NCI-H2029 treated with DMSO at 0.1 percent for 48 hours (cell line): Measurements from ENCODE around the gene CCDC85C.

Experiments used
- DNase-seq: peaks from one replicate; lab custom pipeline; 2025; lab: John Stamatoyannopoulos, UW

Gene CCDC85C

GRCh38 chr14:99556134-99556791 lies 47.7 kb downstream of the CCDC85C start:
- no peak for DNase-seq

DNA sequence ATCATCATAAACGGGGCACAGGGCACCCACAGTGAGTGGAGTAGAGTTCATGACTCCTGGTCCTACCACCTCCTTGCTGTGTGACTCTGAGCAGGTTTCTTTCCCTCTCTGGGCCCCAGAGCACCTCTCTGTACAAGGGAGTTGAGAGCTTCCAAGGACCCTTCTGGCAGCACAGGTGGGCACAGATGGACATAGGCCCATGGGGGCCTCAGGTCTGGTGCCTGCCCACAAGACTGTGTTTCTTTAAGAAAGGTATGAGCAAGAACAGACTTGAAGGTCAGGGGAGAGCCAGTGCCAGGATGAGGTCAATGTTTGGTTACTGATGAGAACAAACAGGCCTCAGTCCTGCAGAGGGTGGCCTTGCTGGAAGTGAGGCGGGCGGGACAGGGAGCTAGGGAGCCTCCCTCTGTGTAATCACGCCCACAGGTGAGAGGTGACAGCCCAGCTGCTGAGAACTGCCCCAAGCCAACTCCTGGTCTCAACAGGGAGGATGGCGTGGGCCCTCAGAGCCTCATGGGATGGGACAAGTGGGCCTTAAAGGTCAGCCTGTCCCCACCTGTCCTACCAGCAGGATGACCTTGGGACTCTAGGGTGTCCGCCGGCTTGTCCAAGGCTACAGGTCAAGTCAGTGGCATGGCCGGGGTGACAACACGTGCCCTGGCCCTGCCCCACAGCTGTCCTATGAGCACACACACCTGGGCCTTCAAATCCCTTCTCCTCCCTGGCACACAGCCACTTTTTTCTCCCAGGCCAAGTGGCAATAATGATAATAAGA lies 49.1 kb downstream of the CCDC85C start:
- no peak for DNase-seq

DNA sequence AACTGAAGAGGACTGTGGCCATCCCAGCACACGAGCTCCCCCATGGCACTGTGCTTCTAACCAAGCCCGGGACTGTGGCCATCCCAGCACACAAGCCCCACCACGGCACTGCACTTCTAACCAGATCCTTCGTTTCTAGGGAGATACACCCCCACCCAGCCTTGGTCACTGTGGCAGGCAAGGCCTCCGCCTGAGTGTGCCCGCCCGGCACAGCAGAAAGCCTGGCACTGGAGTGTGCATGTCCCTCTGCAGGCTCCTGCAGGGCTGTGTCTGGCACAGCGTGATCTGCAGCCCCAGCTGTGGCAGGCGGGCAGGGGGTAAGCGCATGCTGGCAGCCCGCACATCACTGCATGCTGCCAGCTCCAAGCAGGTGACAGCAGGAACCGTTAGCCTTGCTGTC lies 49.8 kb downstream of the CCDC85C start:
- no peak for DNase-seq

GRCh38 chr14:99552572-99553216 lies 51.3 kb downstream of the CCDC85C start:
- no peak for DNase-seq

DNA sequence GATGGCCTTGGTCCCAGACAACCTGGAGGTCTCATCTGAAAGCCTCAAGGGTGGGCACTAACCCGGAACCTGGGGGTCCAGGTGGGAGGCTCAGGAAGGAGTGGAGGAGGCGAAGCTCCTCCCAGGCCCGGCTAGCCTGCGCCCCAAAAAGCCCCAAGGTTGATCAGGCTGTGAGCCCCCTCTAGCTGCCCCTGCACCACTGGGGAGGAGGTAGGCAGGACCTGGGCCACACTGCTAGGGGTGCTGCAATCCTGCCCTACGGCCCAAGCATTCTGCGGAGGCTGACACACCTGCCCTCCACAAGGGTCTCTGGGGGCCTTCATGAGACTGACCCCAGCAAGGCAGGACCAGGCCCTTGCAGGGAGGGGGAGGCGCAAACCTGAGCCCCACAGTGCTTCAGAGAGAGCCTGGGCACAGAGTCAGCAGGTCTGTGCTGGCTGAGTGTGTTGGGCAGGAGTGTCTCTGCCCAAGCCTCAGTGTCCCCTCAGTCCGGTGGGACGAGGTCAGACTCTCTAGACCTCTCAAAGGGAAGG lies 51.9 kb downstream of the CCDC85C start:
- DNase-seq: no peak

GRCh38 chr14:99551034-99551922 lies 52.7 kb downstream of the CCDC85C start:
- no peak for DNase-seq

GRCh38 chr14:99550387-99550992 lies 53.5 kb downstream of the CCDC85C start:
- DNase-seq: no peak

- no peak for DNase-seq
Measured at GRCh38 chr14:99549684-99550083, 54.3 kb downstream of the CCDC85C start.

- DNase-seq: no peak
Measured at GRCh38 chr14:99548871-99549515, 55.0 kb downstream of the CCDC85C start.

DNA sequence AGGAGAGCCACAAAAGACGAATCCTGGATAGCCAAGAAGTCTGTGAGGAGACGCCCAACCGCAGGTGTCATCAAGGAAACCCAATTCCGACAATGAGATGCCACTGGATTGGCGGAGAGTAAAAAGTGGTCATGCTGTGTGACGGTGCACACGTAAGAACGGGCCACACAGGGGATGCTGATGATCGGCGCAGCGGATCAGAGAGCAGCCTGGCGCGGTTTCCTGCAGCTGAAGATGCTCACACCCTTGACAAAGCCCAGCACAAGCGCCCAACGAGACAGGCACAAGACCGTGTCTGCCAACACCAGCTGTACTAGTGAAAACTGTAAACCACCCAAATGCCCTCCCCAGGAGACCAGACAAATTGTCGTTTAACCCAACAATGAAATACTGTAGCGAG lies 55.8 kb downstream of the CCDC85C start:
- DNase-seq: no peak

- DNase-seq: no peak
Measured at GRCh38 chr14:99546234-99546879, 57.6 kb downstream of the CCDC85C start.

DNA sequence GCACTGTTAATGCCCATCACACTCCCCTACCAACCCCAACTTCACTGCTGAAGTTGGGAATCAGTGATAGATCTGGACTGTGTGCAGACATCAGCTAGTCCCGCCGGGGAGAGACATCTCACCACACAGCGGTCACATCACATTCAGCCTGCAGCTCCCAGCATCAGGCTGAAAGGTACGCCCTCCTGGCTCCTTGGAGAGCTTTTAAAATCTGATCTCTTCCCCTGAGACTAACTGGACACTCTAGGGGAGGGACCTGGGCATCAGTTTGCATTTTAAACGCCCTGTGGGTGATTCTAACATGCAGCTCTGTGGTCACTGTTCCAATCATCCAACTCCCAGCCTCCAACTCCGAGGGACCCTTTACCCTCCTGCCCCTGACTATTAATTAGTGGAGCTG lies 58.4 kb downstream of the CCDC85C start:
- no peak for DNase-seq

DNA sequence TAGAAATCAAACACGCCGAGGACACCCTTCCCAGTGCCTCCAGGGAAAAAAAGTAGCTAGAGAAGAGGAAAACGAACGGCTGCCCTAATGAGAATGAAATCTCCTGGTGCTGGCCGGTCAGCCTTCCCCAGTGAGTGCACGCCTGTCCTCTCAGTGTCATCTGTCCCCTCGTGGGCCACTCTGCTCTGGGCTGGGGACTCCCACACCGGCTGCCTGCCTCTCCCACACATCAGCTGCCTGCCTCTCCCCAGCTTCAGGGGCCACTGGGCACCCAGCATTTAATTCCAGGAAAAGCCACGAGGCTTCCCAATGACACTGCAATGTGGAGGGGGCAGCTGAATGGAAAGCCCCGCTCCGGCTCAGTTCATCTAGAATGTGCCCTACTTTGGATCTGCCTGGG lies 59.0 kb downstream of the CCDC85C start:
- DNase-seq: no peak

- no peak for DNase-seq
Measured at GRCh38 chr14:99543985-99544384, 60.0 kb downstream of the CCDC85C start.

- DNase-seq: no peak
Measured at GRCh38 chr14:99543370-99543769, 60.6 kb downstream of the CCDC85C start.

DNA sequence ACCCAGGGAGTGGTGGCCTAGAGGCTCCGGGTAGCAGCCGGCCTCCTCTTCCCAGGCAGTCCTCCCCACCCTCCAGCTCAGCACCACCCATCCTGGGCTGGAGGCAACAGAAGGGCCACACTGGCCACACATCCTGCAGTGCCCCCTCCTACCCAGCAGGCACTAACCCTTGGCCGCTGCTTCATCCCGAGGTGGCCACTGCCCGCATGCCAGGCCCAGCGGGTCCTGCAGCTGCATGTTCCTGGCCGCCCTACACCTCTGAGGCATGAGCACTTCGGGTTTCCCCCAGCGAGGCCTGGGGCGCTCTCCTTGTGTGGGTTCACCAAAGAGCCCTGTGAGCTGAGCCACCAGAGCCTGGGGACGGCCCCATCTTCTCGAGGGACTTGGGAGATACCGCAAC lies 61.4 kb downstream of the CCDC85C start:
- DNase-seq: no peak

GRCh38 chr14:99541677-99542470 lies 62.1 kb downstream of the CCDC85C start:
- DNase-seq: no peak

DNA sequence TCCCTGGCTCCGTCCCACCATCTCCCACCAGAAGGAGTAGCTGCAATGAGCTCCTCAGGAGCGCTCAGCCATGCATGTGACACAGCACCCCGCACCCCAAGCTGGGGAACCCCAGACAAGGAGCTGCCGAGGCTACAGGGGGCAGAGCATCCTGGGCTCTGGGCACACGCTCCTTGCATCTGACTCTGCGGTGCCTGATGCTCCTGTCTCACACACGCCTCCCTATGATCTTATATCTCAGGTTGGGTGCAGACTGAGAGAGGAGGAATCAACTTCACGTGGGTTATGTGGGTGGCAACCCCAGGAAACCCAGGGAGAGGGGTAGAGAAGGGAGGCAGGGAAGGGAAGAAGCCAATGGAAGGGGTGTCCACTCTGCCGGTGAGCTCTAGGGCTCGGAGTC lies 62.8 kb downstream of the CCDC85C start:
- no peak for DNase-seq

GRCh38 chr14:99540196-99541032 lies 63.6 kb downstream of the CCDC85C start:
- DNase-seq: no peak
